ENCODE measurements around the gene LAMA5.

The LAMA5 gene, protein sequence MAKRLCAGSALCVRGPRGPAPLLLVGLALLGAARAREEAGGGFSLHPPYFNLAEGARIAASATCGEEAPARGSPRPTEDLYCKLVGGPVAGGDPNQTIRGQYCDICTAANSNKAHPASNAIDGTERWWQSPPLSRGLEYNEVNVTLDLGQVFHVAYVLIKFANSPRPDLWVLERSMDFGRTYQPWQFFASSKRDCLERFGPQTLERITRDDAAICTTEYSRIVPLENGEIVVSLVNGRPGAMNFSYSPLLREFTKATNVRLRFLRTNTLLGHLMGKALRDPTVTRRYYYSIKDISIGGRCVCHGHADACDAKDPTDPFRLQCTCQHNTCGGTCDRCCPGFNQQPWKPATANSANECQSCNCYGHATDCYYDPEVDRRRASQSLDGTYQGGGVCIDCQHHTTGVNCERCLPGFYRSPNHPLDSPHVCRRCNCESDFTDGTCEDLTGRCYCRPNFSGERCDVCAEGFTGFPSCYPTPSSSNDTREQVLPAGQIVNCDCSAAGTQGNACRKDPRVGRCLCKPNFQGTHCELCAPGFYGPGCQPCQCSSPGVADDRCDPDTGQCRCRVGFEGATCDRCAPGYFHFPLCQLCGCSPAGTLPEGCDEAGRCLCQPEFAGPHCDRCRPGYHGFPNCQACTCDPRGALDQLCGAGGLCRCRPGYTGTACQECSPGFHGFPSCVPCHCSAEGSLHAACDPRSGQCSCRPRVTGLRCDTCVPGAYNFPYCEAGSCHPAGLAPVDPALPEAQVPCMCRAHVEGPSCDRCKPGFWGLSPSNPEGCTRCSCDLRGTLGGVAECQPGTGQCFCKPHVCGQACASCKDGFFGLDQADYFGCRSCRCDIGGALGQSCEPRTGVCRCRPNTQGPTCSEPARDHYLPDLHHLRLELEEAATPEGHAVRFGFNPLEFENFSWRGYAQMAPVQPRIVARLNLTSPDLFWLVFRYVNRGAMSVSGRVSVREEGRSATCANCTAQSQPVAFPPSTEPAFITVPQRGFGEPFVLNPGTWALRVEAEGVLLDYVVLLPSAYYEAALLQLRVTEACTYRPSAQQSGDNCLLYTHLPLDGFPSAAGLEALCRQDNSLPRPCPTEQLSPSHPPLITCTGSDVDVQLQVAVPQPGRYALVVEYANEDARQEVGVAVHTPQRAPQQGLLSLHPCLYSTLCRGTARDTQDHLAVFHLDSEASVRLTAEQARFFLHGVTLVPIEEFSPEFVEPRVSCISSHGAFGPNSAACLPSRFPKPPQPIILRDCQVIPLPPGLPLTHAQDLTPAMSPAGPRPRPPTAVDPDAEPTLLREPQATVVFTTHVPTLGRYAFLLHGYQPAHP (N-terminal part only)

DNA sequence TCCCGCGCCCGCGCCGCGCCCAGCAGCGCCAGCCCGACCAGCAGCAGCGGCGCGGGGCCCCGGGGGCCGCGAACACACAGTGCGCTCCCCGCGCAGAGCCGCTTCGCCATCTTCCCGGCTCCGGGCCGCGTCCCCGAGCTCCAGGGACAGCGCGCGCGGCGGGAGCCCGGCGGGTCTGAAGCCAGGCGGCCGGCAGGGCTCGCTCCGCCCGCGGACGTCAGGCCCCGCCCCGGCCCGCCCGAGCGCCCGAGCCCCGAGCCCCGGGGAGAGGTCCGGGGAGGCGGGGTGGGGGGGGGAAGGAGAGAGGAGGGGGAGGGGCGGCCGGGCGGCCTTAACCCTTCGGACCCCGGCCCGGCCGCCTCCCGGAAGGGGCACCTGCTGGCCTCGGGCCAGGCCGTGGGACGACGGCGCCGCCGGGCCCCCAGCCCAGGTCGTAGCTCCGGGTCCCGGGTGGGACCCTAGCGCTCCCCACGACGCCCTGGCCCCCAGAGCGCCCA lies at the start of gene LAMA5:
LAMA5 (minus strand) TSS at position 177 of the 497 bp plus-strand sequence; CDS start at position 110, 67 bp downstream.
- no peak for DNase-seq

DNA sequence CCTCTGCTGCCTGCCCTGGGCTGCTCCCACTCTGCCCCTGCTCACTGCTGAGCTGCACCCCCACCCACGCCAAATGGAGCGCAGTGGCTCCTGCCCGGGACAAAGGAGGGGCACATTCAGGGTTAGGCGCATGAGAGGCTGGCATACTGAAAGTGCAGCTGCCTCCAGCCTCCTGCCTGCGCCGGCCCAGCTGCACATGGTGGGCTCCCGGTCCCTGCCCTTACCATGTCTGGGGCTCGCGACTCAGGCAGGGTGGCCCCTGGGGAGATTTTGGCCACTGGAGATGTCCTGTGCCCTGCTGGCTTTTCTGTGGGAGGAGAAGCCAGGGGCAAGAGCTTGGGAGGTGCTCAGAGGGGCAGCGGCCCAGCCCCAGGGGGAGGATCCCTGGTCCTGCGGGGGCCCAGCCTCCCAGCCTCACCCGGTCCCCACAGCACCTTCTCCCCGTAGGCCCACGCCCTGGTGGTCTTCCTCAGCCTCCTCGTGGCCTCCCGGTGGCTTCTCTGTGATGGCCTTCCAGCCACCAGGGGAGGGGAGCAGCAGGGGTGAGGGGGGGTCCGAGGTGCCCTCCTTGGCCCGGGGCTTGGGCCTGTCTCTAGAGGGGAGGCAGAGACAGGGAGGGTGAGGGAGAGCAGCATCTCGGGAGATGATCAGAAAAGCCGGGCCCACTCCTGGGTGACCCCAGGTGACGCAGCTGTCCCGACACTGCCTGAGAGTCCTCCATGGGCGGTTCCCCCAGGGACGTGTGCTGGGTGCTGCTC lies 48.4 kb upstream of the LAMA5 start:
- no peak for DNase-seq

DNA sequence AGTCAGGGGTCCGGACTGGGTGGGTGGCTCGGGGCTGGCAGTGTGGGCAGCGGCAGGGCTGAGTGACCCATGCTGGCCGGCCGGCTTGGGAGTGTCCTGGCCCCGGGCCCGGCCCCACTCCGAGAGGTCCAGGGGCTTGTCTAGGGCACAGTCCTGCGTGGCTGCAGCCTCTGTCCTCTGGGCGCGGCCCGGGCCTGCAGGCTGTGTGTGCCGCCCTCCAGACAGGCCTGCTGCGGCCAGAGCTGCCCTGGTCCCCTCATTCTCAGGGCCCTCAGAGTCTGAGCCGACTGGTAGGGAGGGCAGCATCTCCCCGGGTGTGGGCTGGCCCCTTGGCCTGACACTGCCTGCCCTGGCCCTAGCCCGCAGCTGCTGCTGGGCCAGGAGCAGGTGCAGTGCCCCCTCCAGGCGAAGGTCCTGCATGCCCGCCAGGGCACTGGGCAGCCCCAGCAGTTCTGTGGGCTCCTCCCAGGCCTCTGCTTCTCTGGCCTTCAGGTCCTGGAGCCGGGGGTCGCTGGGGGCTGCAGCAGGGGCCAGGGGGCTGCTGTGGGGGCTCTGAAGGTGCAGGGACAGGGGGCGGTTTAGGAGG lies 46.9 kb upstream of the LAMA5 start:
- DNase-seq = no peak

DNA sequence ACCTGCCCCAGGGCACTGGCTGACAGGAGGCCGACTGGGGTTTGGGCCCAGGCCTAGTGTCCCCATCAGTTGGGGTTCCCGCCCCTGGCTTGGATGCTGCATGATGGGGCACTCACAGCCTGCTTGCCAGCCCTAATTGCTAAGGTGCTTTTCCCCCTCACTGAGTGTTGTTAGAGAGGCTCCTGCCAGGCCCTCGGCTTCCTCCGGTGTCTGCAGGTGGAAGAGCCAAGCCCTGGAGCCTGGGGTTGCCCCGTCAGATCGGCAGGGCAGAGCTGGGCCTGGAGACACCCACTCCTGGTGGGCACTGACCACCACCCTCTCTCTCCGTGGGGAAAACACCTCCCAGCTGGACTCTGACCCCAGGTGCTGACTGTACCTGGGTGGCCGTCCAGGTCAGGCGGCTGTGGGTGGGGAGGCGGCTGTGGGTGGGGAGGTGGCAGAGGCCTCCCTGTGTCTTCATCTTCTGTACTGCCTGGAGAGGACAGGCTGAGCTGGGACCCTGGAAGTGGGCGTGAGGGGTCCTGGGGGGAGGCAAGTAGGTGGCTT lies 46.0 kb upstream of the LAMA5 start:
- no peak for DNase-seq

DNA sequence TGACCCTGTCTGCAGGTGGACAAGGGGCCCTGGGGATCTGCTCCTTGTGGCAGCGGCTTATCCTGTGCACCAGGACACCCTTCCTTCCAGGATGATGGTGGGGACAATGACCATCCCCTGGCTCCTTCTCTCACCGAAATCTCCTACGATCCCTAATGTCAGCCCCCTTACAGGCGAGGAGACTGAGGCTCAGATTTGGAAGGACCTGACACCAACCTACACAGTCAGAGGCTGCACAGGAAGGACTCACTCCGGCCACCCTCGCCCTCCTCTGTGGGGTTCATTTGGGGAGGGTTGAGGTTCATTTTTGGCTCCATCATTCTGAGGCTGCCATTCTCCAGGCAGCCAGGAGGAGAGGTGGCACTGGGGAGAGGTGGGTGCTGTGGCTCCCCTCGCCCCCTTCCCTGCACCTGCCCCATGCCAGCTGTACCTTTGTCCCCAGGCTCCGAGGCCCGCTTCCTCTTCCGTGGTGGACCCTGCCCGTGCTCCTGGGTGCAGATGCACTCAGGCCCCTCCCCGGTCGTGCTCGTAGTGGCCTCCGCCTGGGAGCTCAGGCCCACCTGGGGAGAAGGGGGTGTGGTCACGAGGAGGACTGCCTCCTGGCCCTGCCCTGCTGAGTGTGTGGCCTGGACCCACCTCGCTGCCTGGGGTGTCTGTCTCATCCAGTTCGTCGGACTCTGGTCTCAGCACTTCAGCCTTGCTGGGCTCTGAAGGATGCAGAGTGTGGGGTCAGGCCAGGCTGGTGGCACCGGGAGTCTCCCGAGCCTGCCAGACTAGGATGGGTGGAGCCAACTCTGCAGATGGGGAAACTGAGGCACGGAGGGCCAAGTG lies 45.3 kb upstream of the LAMA5 start:
- no peak for DNase-seq

DNA sequence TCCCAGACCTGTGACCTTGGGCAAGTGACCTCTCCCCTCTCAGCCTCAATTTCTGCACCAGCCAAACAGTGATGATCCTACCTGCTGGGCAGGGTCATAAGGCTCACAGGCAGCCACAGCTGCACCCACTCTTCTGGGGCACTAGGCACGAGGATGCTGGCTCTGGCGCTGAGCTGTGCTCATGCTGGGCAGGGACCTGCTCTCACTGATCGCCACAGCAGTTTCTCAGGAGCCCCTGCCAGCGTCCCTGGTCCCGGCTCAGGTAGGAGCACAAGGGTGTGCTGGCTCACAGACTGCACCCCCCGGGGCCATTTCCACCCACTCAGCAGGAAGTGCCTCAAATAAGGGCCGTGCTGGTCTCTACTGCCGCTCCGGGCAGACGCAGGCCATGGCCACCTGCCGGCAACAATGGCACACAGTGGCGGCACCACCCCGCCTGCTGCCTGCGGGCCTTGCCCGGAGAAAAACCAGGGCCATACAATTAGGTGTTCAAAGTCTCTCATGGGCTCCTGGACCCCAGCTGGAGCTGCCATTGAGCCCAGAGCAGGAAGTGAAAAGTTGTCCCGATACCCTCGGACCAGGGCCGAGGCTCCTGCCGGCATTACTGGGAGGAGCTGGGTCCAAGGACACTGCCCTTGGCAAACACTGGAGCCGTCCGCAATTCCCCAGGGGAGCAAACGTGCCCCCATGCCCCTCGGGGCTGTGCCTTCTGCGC lies 44.5 kb upstream of the LAMA5 start:
- no peak for DNase-seq

DNA sequence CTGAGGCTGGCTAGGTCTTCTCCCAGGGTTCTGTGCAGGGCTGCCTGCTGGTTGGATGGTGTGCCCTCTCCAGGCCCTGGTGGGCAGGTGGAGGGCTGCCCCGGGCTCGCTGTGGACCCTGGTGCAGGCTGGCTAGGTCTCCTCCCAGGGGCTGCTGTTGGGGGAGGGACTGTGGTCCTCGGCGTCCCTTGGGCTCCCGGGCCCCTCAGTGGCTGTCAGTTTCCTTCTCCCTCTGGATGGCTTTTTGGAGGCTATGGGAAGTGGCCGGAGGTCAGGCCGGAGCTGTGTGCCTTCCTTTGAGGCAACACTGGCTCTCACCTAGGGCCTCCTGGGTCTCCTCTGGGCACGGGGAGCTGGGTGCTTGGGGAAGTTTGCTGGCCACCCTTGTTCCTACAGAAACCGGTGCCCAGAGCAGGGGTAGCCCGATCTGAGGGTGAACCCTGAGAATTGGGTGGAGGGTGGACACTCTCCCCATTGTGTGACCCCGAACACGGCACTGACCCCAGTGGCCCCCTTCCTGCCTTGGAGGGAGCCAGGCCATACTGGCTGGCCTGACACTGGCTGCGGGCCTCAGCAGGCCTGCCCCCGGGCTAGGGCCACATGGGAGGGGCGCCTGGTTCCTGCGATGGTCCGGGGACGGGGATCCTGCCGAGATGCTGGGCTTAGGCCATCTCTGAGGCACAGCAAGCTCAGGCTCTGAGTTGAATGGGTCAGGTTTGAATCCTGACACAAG lies 43.8 kb upstream of the LAMA5 start:
- DNase-seq = no peak

DNA sequence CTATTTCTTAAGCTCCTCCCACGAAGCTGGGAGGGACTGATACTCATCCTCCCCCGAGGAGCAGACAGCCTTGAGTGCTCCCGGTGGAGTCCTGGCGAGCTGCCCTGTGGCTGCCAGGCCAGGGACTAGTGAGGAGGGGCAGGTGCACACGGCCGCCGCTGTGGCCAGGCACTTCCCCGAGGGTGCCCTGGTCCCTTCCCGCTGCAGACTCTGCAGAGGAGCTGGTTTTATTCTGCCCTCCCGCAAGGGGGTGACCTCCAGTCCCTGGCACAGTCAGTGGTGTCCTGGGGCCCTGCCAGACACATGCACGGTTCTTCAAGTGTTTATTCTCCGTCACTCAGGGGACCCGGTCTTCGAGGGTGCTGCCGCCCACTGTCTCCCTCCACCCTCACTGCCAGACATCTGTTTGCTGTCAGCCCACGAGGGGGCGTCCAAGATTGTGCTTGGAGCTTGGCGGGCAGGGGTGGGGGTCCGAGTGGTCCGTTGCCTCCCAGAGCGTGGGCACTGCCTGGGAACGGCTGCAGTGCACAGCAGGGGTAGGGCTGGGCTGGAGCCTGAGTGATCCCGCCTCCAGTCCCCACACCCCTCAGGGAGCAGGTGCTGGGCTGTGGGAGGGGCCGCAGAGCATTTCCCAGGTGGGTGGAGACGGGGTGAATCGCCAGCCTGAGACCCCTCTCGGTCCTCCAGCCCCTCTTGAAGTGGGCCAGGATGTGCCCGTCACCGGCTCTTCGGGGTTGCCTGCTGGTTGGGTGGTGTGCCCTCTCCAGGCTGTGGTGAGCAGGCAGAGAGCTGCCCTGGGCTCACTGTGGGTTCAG lies 43.0 kb upstream of the LAMA5 start:
- DNase-seq = peak; percentile 24

DNA sequence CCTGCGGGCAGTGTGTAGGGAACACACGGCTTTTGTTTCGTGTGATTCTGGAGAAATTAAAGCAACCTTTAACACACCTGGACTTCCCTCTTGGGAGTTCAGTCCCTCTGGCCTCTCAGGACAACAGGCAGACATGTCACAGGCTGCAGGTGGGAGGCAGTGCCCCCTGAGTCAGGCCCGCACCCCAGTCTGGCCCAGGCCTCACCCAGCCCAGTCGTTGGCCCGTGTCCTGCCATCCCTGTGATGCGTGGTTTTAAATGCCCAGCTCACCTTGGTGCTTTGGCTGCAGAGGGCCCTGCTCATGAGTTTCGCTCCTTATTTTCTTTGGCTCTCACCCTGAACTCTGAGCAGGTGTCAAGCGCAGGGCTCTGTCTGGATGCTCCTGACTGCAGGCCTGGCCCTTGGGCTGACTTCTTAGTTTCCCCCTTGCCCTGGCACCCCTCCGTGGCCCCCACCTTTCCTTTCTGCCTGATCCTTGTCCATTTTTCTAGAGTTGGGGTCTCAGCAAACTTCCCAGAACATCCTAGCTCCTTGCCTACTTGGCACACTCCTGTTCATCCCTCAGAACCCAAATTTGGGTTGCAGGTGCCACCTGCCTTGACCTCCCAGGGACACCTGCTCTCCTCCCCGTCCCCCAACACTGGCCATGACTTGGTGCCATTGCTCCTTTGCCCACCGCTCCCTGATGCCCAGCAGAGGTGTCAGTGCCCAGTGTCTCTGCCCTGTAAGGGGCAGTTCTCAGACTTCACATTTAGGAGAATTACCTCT lies 42.2 kb upstream of the LAMA5 start:
- DNase-seq = no peak

DNA sequence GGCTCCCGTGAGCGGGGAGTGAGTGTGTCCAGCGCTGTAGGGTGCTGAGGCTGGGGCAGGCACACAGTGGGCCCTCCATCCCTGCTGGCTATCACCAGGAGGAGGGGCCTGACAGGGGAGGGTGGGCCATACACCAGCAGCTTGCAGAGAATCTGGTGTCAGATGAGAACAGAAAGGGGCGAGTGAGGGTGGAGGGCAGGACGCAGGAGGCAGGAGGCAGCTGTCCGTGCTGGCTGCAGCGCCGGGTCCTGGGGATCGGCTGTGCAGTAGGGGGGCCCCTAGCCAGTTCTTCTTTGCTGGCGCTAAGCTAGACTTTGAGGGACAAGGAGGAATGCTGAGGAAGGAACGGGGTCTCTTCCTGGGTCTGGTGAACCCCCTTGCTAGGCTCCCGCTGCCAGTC lies 41.5 kb upstream of the LAMA5 start:
- no peak for DNase-seq

DNA sequence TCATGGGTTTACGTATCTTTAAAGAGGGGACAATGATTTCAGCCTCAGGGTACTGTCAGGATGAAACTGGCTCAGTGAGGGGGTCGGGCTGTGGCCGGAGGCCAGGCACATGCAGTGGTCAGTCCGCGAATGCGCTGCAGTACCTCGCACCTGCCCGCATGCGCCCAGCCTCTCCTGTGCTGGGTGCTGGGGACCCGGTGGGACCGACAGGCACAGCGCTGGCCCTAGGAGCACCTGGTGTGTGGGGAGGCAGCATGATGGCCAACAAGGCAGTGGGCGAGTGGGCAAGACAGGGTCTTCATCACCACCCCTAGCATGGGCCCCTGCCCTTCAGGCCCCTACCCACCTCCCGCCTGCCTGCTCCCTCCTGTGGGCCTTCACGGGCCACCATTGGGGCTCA lies 40.9 kb upstream of the LAMA5 start:
- DNase-seq = no peak

DNA sequence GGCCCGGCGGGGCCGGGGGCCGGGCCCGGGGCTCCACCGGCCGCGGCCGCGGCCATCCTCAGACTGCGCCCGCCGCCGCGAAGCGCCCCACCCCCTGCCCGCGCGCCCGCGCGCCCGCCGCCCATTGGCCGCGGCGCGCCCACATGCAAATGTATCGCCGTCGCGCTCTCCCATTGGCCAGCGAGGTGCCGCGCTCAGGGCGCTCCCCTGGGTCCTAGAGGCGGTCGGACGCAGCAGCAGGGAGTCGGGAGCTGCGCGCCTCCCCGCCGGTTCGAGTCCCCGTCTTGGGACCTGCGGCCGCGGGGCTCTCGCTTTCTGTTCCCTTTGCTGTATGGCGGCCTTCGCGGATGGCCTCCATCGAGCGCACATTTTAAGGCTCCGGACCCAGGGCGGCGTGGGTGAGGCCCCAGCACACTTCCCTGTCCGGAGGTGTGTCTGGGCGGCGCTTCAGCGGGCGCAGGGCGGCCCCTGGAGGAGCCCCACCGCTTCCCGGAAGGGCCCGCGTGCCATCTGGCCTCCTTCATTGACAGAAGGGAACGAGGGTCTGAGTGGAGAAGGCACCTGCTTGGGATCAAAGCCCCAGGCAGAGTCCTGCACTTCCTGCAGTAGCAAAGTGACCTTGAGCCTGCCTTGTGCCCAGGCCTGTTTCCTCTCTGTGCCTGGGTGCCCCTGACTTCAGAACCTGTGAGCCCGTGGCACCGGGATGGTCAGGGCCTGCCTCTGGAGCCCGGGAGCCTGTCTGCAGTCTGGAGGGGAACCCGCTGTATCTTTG lies 40.3 kb upstream of the LAMA5 start, which contains the start of gene CABLES2:
CABLES2 (minus strand) TSS at position 65 of the 772 bp plus-strand sequence; CDS start at position 56, 9 bp downstream.
- DNase-seq = peak; percentile 89

DNA sequence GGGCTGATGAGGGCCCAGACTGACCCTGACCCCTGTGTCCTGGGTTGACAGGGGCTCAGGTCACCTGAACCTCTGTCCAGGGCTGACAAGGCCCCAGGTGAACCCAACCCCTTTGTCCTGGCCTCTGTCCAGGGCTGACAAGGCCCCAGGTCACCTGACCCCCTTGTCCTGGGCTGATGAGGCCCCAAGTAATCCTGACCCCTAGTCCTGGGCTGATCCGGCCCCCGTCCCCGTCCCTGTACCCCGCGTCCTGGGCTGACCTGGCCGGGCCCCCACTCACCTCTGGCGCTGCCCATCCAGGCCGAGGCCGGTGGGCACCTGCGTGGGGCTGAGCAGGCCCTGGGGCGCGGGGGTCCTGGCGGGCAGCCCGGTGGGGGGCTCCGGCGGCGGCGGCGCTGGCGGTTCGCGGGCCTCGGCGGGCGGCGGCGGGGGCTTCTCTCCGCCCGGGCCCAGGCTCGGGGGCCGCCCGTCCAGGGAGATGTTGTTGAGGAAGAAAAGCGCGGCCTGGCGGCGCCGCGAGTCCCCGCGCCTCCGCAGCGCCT lies 39.6 kb upstream of the LAMA5 start:
- DNase-seq = no peak

DNA sequence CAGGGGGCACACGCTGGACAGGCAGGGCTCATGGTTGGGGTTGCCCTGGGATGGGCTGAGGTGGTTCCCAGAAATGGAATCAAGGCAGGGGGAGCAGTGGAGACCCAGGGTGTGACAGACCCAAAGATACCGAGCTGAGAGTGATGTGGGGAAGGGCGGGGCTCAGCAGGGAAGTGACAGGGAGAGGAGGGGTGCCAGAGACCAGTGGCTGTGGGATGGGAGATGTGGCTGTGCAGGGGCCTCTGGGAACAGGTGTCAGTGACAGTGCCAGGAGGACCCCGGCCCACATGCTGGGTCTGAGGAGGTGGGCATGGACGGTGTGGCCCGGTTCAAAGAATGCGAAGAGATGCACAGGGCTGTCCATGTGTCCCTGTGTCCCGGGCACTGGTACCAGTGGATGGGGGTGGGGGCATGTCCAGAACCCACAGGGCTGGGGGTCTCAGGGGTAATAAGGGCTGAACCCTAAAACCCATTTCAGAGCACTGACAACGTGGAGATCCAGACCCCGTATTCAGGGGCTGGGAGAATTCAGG lies 38.9 kb upstream of the LAMA5 start:
- DNase-seq = no peak

DNA sequence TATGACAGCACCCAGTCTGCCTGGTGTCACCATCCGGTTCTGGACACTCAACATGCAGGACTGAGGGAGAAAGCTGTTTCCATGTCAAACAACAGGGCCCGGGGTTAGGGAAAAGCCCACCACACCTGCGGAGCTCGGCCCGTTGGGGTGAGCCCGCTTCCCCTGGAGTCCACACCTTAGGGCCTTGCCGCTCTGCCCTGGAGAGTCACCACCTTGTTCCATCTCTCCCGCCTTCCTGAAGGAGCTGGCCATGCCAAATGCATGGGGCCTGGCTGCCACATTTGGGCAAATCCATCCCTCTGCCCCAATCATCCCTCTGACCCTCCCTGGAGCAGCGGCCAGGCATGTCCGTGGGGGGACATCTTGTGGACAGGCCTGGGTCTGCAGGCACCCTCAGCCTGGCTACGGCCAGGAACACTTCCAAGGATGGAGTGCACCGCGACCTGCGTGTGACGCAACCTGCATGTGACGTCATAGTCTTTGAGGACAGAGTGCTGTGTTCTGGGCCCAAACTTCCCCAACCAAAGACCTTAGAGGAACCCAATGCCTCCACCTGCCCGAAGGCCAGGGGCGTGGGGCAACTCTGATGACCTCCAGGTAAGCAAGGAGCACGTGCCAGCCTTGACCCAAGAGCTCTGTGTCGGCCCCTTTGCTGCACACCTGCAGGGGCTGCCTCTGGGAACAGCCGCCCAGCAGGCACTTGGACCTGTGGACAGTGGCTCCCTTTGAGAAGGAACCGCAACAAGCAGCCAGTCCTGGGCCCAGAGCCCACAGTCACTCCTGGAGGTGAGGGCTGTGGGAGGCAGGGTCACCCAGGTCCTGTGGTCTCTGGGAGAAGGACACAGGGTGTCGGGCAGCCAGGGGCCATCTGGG lies 38.2 kb upstream of the LAMA5 start:
- peak; percentile 73 for DNase-seq

All from MV-4-11 (cell line).